Measurements from ENCODE around the gene CADM1. TPM values are rescaled to one million over a fixed set of nuclear protein-coding genes. Genes with fewer than 3 reads are reported as not detected.

Gene CADM1
- total and polyA plus RNA-seq, 2 experiments from 2014 or later: 16.5 to 18.0 TPM

DNA sequence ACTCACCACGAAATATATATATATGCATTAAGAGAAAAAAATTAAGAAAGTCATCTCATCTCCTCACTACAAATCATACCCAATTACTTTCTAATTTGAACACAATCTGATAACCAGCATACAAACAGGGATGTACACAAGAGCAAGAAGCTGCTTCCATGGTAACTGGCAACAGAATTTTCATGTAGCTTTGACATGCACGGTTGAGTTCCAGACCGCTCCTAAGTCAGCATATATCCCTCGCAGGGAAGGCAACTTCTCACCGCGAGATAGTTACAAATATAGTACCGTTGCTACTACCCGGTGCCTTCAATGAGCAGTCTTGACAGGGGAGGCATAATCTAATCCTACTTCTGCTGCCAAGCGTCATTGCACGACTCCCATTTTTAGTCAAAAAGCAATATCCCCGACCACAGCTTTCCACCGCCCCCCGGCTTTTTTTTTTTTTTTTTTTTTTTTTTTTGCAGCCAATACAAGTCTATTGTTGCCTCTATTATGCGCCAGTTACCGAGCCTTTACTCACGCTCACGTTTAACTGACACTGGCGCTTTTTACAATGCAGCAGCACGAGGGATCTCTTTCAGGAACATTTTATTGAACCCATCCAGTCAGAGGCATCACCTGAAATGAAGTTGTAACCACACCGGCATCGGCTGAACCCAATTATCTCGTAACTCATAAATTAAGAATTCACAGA, 2.2 kb downstream of the CADM1 start:
- Mint-ChIP-seq H3K9me3 (no peaks in the 10 kb centered on the region), H3K4me1 (peaks cover 24% of the 10 kb centered on the region), H3K27ac (no peak overlapping the region), H3K36me3 (ENCODE audit: low read depth) (no peaks in the 10 kb centered on the region), H3K4me3 (no peak overlapping the region), H3K27me3 (ENCODE audit: insufficient read depth, low read depth, poor library complexity) (peaks cover 18% of the 10 kb centered on the region)
- Histone ChIP-seq H3K4me1 (ENCODE audit: insufficient read depth) (peaks cover 53% of the 10 kb centered on the region), H3K4me3 (peak overlapping the region; percentile 74), H3K4me2 (peak overlapping the region; percentile 95), H2AFZ (peak overlapping the region; percentile 57), H3K27me3 (ENCODE audit: insufficient read depth) (peaks cover 74% of the 10 kb centered on the region), H3F3A (replicated peaks; ENCODE audit: low read depth) (peaks cover 2% of the 10 kb centered on the region; the same call in 1 of the 2 replicates), H3K27ac (ENCODE audit: low read depth) (no peak overlapping the region), H3K36me3 (ENCODE audit: insufficient read depth) (no peaks in the 10 kb centered on the region), H4K20me1 (replicated peaks; ENCODE audit: insufficient read depth) (peaks cover 20% of the 10 kb centered on the region), H3K9me2 (ENCODE audit: insufficient read depth) (no peaks in the 10 kb centered on the region), H3K79me2 (replicated peaks; ENCODE audit: insufficient read depth) (peaks cover 4% of the 10 kb centered on the region; the same call in 1 of the 2 replicates)
- TF ChIP-seq CREB1 (CRISPR knock-in tag; IDR thresholded peaks at IDR 0.05; ENCODE audit: low read depth) (no peak), EZH2 (IDR thresholded peaks at IDR 0.05; ENCODE audit: low read depth, unreplicated experiment) (peak; percentile 5)
- peak; percentile 30 for DNase-seq (ENCODE audit: low spot score)
- ATAC-seq: no peak

GRCh38 chr11:115501502-115501892, 2.7 kb downstream of the CADM1 start:
- H3K9me2 ChIP-seq (ENCODE audit: insufficient read depth): no peaks in the 10 kb centered on the region
- H3K27me3 ChIP-seq (ENCODE audit: insufficient read depth): peaks cover 68% of the 10 kb centered on the region
- H3K9me3 Mint-ChIP-seq: no peaks in the 10 kb centered on the region
- H3K27ac ChIP-seq (ENCODE audit: low read depth): no peak overlapping the region
- peak overlapping the region; percentile 95 for H3K4me2 ChIP-seq
- TF ChIP-seq JUNB (IDR thresholded peaks at IDR 0.05; ENCODE audit: unreplicated experiment): no peak
- TF ChIP-seq STAT1 (IDR thresholded peaks at IDR 0.05; ENCODE audit: unreplicated experiment): no peak
- TF ChIP-seq, protein P1, sequence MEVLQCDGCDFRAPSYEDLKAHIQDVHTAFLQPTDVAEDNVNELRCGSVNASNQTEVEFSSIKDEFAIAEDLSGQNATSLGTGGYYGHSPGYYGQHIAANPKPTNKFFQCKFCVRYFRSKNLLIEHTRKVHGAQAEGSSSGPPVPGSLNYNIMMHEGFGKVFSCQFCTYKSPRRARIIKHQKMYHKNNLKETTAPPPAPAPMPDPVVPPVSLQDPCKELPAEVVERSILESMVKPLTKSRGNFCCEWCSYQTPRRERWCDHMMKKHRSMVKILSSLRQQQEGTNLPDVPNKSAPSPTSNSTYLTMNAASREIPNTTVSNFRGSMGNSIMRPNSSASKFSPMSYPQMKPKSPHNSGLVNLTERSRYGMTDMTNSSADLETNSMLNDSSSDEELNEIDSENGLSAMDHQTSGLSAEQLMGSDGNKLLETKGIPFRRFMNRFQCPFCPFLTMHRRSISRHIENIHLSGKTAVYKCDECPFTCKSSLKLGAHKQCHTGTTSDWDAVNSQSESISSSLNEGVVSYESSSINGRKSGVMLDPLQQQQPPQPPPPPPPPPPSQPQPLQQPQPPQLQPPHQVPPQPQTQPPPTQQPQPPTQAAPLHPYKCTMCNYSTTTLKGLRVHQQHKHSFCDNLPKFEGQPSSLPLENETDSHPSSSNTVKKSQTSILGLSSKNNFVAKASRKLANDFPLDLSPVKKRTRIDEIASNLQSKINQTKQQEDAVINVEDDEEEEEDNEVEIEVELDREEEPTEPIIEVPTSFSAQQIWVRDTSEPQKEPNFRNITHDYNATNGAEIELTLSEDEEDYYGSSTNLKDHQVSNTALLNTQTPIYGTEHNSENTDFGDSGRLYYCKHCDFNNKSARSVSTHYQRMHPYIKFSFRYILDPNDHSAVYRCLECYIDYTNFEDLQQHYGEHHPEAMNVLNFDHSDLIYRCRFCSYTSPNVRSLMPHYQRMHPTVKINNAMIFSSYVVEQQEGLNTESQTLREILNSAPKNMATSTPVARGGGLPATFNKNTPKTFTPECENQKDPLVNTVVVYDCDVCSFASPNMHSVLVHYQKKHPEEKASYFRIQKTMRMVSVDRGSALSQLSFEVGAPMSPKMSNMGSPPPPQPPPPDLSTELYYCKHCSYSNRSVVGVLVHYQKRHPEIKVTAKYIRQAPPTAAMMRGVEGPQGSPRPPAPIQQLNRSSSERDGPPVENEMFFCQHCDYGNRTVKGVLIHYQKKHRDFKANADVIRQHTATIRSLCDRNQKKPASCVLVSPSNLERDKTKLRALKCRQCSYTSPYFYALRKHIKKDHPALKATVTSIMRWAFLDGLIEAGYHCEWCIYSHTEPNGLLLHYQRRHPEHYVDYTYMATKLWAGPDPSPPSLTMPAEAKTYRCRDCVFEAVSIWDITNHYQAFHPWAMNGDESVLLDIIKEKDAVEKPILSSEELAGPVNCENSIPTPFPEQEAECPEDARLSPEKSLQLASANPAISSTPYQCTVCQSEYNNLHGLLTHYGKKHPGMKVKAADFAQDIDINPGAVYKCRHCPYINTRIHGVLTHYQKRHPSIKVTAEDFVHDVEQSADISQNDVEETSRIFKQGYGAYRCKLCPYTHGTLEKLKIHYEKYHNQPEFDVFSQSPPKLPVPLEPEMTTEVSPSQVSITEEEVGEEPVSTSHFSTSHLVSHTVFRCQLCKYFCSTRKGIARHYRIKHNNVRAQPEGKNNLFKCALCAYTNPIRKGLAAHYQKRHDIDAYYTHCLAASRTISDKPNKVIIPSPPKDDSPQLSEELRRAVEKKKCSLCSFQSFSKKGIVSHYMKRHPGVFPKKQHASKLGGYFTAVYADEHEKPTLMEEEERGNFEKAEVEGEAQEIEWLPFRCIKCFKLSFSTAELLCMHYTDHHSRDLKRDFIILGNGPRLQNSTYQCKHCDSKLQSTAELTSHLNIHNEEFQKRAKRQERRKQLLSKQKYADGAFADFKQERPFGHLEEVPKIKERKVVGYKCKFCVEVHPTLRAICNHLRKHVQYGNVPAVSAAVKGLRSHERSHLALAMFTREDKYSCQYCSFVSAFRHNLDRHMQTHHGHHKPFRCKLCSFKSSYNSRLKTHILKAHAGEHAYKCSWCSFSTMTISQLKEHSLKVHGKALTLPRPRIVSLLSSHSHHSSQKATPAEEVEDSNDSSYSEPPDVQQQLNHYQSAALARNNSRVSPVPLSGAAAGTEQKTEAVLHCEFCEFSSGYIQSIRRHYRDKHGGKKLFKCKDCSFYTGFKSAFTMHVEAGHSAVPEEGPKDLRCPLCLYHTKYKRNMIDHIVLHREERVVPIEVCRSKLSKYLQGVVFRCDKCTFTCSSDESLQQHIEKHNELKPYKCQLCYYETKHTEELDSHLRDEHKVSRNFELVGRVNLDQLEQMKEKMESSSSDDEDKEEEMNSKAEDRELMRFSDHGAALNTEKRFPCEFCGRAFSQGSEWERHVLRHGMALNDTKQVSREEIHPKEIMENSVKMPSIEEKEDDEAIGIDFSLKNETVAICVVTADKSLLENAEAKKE (CRISPR knock-in tag; IDR thresholded peaks at IDR 0.05): no peak
- no peak for TF ChIP-seq EZH2phosphoT487 (IDR thresholded peaks at IDR 0.05; ENCODE audit: unreplicated experiment)
- TF ChIP-seq NANOG (IDR thresholded peaks at IDR 0.05; ENCODE audit: borderline replicate concordance): no peak
- TF ChIP-seq, protein P2, sequence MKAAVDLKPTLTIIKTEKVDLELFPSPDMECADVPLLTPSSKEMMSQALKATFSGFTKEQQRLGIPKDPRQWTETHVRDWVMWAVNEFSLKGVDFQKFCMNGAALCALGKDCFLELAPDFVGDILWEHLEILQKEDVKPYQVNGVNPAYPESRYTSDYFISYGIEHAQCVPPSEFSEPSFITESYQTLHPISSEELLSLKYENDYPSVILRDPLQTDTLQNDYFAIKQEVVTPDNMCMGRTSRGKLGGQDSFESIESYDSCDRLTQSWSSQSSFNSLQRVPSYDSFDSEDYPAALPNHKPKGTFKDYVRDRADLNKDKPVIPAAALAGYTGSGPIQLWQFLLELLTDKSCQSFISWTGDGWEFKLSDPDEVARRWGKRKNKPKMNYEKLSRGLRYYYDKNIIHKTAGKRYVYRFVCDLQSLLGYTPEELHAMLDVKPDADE (IDR thresholded peaks at IDR 0.05): no peak
- no peak for TF ChIP-seq CREB1 (CRISPR knock-in tag; IDR thresholded peaks at IDR 0.05; ENCODE audit: low read depth)
- TF ChIP-seq EZH2 (IDR thresholded peaks at IDR 0.05; ENCODE audit: low read depth, unreplicated experiment): peak; percentile 28
- H2AFZ ChIP-seq: no peak overlapping the region
- H4K20me1 ChIP-seq (replicated peaks; ENCODE audit: insufficient read depth): peaks cover 20% of the 10 kb centered on the region
- peaks cover 4% of the 10 kb centered on the region; the same call in 1 of the 2 replicates for H3K79me2 ChIP-seq (replicated peaks; ENCODE audit: insufficient read depth)
- peaks cover 18% of the 10 kb centered on the region for H3K27me3 Mint-ChIP-seq (ENCODE audit: insufficient read depth, low read depth, poor library complexity)
- ATAC-seq: no peak
- H3K4me1 Mint-ChIP-seq: peaks cover 28% of the 10 kb centered on the region
- DNase-seq (ENCODE audit: low spot score): no peak
- no peak overlapping the region for H3K4me3 Mint-ChIP-seq
- H3K36me3 Mint-ChIP-seq (ENCODE audit: low read depth): no peaks in the 10 kb centered on the region
- H3K27ac Mint-ChIP-seq: no peak overlapping the region
- H3K36me3 ChIP-seq (ENCODE audit: insufficient read depth): no peaks in the 10 kb centered on the region
- peak overlapping the region; percentile 74 for H3K4me3 ChIP-seq
- peaks cover 2% of the 10 kb centered on the region; the same call in 1 of the 2 replicates for H3F3A ChIP-seq (replicated peaks; ENCODE audit: low read depth)
- H3K4me1 ChIP-seq (ENCODE audit: insufficient read depth): peaks cover 54% of the 10 kb centered on the region
